Prostate gland (tissue), 2 donors: Measurements from ENCODE around the gene MAPK8IP3. TPM values are rescaled to one million over a fixed set of nuclear protein-coding genes. Genes with fewer than 3 reads are reported as not detected.

Experiments used
- DNase-seq: peaks from one replicate; pipeline ENCODE4 v3.0.0-alpha.2; 2019; ENCODE audit warnings: low spot score
- H3K27ac ChIP-seq, 2 donors: fragments of 200-600 bp; sonication (generic); 2 replicates each; pipeline ENCODE4 v1.5.1; 2017 to 2019
- H3K27me3 ChIP-seq: fragments of 200-600 bp; sonication (generic); replicated peaks from 2 replicates; pipeline ENCODE4 v1.5.1; 2019; ENCODE audit not compliant: insufficient read depth
- H3K36me3 ChIP-seq, 2 donors: fragments of 200-600 bp; sonication (generic); 1 replicate in 1 of 2; 2 replicates in 1 of 2; pipeline versions ENCODE4 v1.5.1 to v1.8.1; 2017 to 2019
- H3K4me1 ChIP-seq: fragments of 200-600 bp; sonication (generic); replicated peaks from 2 replicates; pipeline ENCODE4 v1.5.1; 2019
- H3K4me3 ChIP-seq, 2 donors: fragments of 200-600 bp; sonication (generic); 2 replicates each; pipeline ENCODE4 v1.5.1; 2017 to 2019
- H3K9me3 ChIP-seq: fragments of 200-600 bp; sonication (generic); 2 replicates; pipeline ENCODE4 v1.5.1; 2017
- CTCF ChIP-seq, 4 experiments: fragments of 200-600 bp in 2 of 4; fragments of 450-650 bp in 2 of 4; sonication (generic) in 2 of 4; IDR thresholded peaks; 1 replicate in 3 of 4; 2 replicates in 1 of 4; pipeline ENCODE4 v1.5.1; 2016 to 2019; ENCODE audit warnings: antibody characterized with exemption in 4 of 4, mild to moderate bottlenecking in 2 of 4, moderate library complexity in 2 of 4
- POLR2A ChIP-seq: fragments of 450-650 bp; IDR thresholded peaks from one replicate; pipeline ENCODE4 v1.6.1; 2016; ENCODE audit warnings: antibody characterized with exemption, mild to moderate bottlenecking
- POLR2AphosphoS5 ChIP-seq: sonication (generic); formaldehyde crosslinking; IDR thresholded peaks from one replicate; pipeline ENCODE4 v1.6.1; 2017; ENCODE audit warnings: antibody characterized with exemption
- WGBS: methylation state at CpG from one replicate; pipeline ENCODE4 v1.1.5; 2018; 5-methylcytosine and 5-hydroxymethylcytosine counted together
- intact Hi-C: fragments of 100-400 bp; cut with DNase I; formaldehyde crosslinking; loops from one replicate; pipeline ENCODE4 v1.14.2; 2022
- total RNA-seq, 2 donors: library from RNA; depleted of rRNA; stranded (reverse); fragments of >200 nt; gene quantifications; one replicate each; pipeline ENCODE4 v1.1.0, GENCODE V29; 2016

The MAPK8IP3 gene
- total RNA-seq, 2 donors from 2014 or later, result 56.0 to 157 TPM

- TF ChIP-seq CTCF (IDR thresholded peaks at IDR 0.05), result no peak
- TF ChIP-seq POLR2AphosphoS5, result no peak
- TF ChIP-seq POLR2A, result no peak
- Histone ChIP-seq H3K9me3 (no peaks in the 10 kb centered on the region), H3K27ac (no peak overlapping the region), H3K36me3 (peaks cover 0 to 20% of the 10 kb centered on the region in 2 donors), H3K4me3 (no peak overlapping the region), H3K4me1 (peaks cover 6% of the 10 kb centered on the region), H3K27me3 (no peaks in the 10 kb centered on the region)
- WGBS, result 90% methylated on average over 42 of the region's 42 CpGs
- no peak for DNase-seq
- intact Hi-C loops, result loop anchor here (10.0 kb wide), 1 partner anchor 553 kb away; no protein-coding TSS in a partner anchor
Observed at GRCh38 chr16:1767116-1767994, 61.4 kb downstream of the MAPK8IP3 start.

- 84% methylated on average over 38 of the region's 41 CpGs for WGBS
- no peaks in the 10 kb centered on the region for H3K27me3 ChIP-seq
- intact Hi-C loops, result loop anchor here (10.0 kb wide), 1 partner anchor 553 kb away; no protein-coding TSS in a partner anchor
- H3K27ac ChIP-seq, result no peak overlapping the region
- no peak for DNase-seq
- H3K4me1 ChIP-seq, result peaks cover 6% of the 10 kb centered on the region
- TF ChIP-seq CTCF (IDR thresholded peaks at IDR 0.05), result no peak
- TF ChIP-seq POLR2A, result no peak
- TF ChIP-seq POLR2AphosphoS5, result no peak
- no peak overlapping the region for H3K4me3 ChIP-seq
- H3K36me3 ChIP-seq, result peaks cover 0 to 16% of the 10 kb centered on the region in 2 donors
- no peaks in the 10 kb centered on the region for H3K9me3 ChIP-seq
Observed at GRCh38 chr16:1768061-1768766, 62.2 kb downstream of the MAPK8IP3 start.

GRCh38 chr16:1768767-1769401 is 62.9 kb downstream of the MAPK8IP3 start:
- Histone ChIP-seq H3K9me3 (no peaks in the 10 kb centered on the region), H3K27ac (no peak overlapping the region), H3K36me3 (peaks cover 0 to 13% of the 10 kb centered on the region in 2 donors), H3K4me3 (no peak overlapping the region), H3K4me1 (peaks cover 8% of the 10 kb centered on the region), H3K27me3 (no peaks in the 10 kb centered on the region)
- TF ChIP-seq POLR2AphosphoS5 (no peak), CTCF (IDR thresholded peaks at IDR 0.05) (no peak), POLR2A (no peak)
- DNase-seq, result no peak
- WGBS, result 75% methylated on average over 26 of the region's 26 CpGs
- intact Hi-C loops, result loop anchor here (10.0 kb wide), 1 partner anchor 554 kb away; no protein-coding TSS in a partner anchor

- Histone ChIP-seq H3K4me3 (no peak overlapping the region), H3K4me1 (peaks cover 14% of the 10 kb centered on the region), H3K9me3 (no peaks in the 10 kb centered on the region), H3K36me3 (peaks cover 0 to 13% of the 10 kb centered on the region in 2 donors), H3K27me3 (no peaks in the 10 kb centered on the region), H3K27ac (peak overlapping the region; percentile 84 to 96)
- no peak for DNase-seq
- 70% methylated on average over 23 of the region's 27 CpGs for whole genome bisulfite sequencing
- intact Hi-C loops, result loop anchor here (10.0 kb wide), 1 partner anchor 555 kb away; no protein-coding TSS in a partner anchor
- TF ChIP-seq POLR2A, result no peak
- TF ChIP-seq POLR2AphosphoS5, result no peak
- no peak for TF ChIP-seq CTCF (IDR thresholded peaks at IDR 0.05)
Observed at GRCh38 chr16:1769402-1770300, 63.7 kb downstream of the MAPK8IP3 start.
